PC-3 (cell line): ENCODE data around the gene EPB41L5. TPM values are rescaled to one million over a fixed set of nuclear protein-coding genes. Genes with fewer than 3 reads are reported as not detected.

Source experiments
- ATAC-seq: fragments of 200-7000 bp; cut with Tn5 transposase; 2 replicates; pipeline ENCODE4 v1.9.1; 2020; ENCODE audit warnings: mild to moderate bottlenecking, moderate library complexity
- Bru-seq: library from RNA; stranded (reverse); fragments of 400-500 nt; gene quantifications from one replicate; lab custom pipeline; 2021; lab: Mats Ljungman, UMichigan
- BruChase-seq, 2 experiments: library from RNA; stranded (reverse); fragments of 400-500 nt; gene quantifications; one replicate each; lab custom pipeline; 2021; lab: Mats Ljungman, UMichigan
- BruUV-seq: library from RNA; stranded (reverse); fragments of 400-500 nt; replicated peaks from 2 replicates; lab custom pipeline; 2021; lab: Mats Ljungman, UMichigan
- CTCF ChIA-PET: fragments of 300-600 bp; sonication (Branson Sonifier 250); formaldehyde crosslinking; loops from one replicate; lab custom pipeline; 2022; ENCODE audit warnings: antibody characterized with exemption; lab: Charles Lee
- POLR2A ChIA-PET: fragments of 300-600 bp; sonication (Branson Sonifier 250); formaldehyde crosslinking; loops from one replicate; lab custom pipeline; 2022; ENCODE audit warnings: antibody characterized with exemption; ENCODE audit not compliant: unreplicated experiment; lab: Charles Lee
- DNase-seq: peaks from one replicate; pipeline ENCODE4 v3.0.0-alpha.2; 2015
- H2AFZ ChIP-seq: fragments of 300-600 bp; sonication (generic); 2 replicates; pipeline ENCODE4 v1.6.0; 2016; ENCODE audit warnings: antibody characterized with exemption, low read length
- H3F3A ChIP-seq: fragments of 300-600 bp; sonication (generic); one replicate; pipeline ENCODE4 v1.6.0; 2017; ENCODE audit warnings: antibody characterized with exemption, low read length, control low read depth, mild to moderate bottlenecking; ENCODE audit not compliant: unreplicated experiment
- H3K27ac ChIP-seq: fragments of 300-600 bp; sonication (generic); 2 replicates; pipeline ENCODE4 v1.5.1; 2016; ENCODE audit warnings: mild to moderate bottlenecking, low read length
- H3K27me3 ChIP-seq: fragments of 300-600 bp; sonication (generic); 2 replicates; pipeline ENCODE4 v1.6.1; 2016; ENCODE audit warnings: low read length, mixed read lengths
- H3K36me3 ChIP-seq: fragments of 300-600 bp; sonication (generic); 2 replicates; pipeline ENCODE4 v1.6.1; 2016; ENCODE audit warnings: low read depth, mixed run types, low read length, mixed read lengths
- H3K4me1 ChIP-seq: fragments of 300-600 bp; sonication (generic); 2 replicates; pipeline ENCODE4 v1.5.1; 2016; ENCODE audit warnings: low read length; ENCODE audit not compliant: insufficient read depth
- H3K4me2 ChIP-seq: fragments of 300-600 bp; sonication (generic); 2 replicates; pipeline ENCODE4 v1.6.0; 2016; ENCODE audit warnings: low read length
- H3K4me3 ChIP-seq: fragments of 300-600 bp; sonication (generic); 2 replicates; pipeline ENCODE4 v1.5.1; 2016; ENCODE audit warnings: mild to moderate bottlenecking, low read length, mixed read lengths
- H3K79me2 ChIP-seq: fragments of 300-600 bp; sonication (generic); 2 replicates; pipeline ENCODE4 v1.6.1; 2017; ENCODE audit warnings: low read length, mixed read lengths
- H3K9ac ChIP-seq: fragments of 300-600 bp; sonication (generic); 2 replicates; pipeline ENCODE4 v1.6.0; 2016; ENCODE audit warnings: mild to moderate bottlenecking, low read length
- H3K9me2 ChIP-seq: fragments of 300-600 bp; sonication (generic); replicated peaks from 2 replicates; pipeline ENCODE4 v1.6.1; 2016; ENCODE audit warnings: mixed run types, low read length, mixed read lengths
- H3K9me3 ChIP-seq: fragments of 300-600 bp; sonication (generic); 2 replicates; pipeline ENCODE4 v1.6.1; 2016; ENCODE audit warnings: low read length, mixed read lengths
- H4K20me1 ChIP-seq: fragments of 300-600 bp; sonication (generic); 2 replicates; pipeline ENCODE4 v1.6.1; 2016; ENCODE audit warnings: low read length, mixed read lengths
- CTCF ChIP-seq: fragments of 300-600 bp; sonication (generic); conservative IDR thresholded peaks from 2 replicates; pipeline ENCODE4 v1.5.1; 2017; ENCODE audit warnings: antibody characterized with exemption, low read depth, mild to moderate bottlenecking, low read length
- EZH2 ChIP-seq: fragments of 300-600 bp; sonication (generic); IDR thresholded peaks from one replicate; pipeline ENCODE4 v1.6.1; 2017; ENCODE audit warnings: antibody characterized with exemption, mild to moderate bottlenecking, low read length; ENCODE audit not compliant: unreplicated experiment
- EZH2phosphoT487 ChIP-seq: fragments of 300-600 bp; sonication (generic); IDR thresholded peaks from 2 replicates; pipeline ENCODE4 v1.6.1; 2018; ENCODE audit warnings: mild to moderate bottlenecking, antibody characterized with exemption, low read length, borderline replicate concordance
- intact Hi-C: fragments of 100-400 bp; cut with micrococcal nuclease; formaldehyde crosslinking; loops from 2 replicates; pipeline ENCODE4 v1.9.0; 2023
- long read RNA-seq: library from polyadenylated mRNA; unstranded; transcript quantifications from one replicate; pipeline ENCODE4 v2.0.0, GENCODE V29; 2021; ENCODE audit not compliant: unreplicated experiment
- total RNA-seq: library from RNA; depleted of rRNA; stranded (reverse); fragments of >200 nt; gene quantifications from 2 replicates; pipeline ENCODE4 v1.2.3, GENCODE V29; 2014; rRNA removed

The EPB41L5 gene
- total RNA-seq (11.7 and 14.0 TPM in 2 replicates), Bru-seq, nascent RNA (percentile 60 among the genes with signal in this experiment), BruChase-seq, experiment 1, labeled RNA remaining after a 6-hour chase (percentile 63 among the genes with signal in this experiment), BruChase-seq, experiment 2, labeled RNA remaining after a 2-hour chase (percentile 69 among the genes with signal in this experiment)
- long read RNA-seq, full-length matches to known transcripts = 24 of 36 reads
- long read RNA-seq, partial matches to known transcripts = 4 of 36 reads
- long read RNA-seq, other reads (novel, unspliced or antisense) = 8 of 36 reads

DNA sequence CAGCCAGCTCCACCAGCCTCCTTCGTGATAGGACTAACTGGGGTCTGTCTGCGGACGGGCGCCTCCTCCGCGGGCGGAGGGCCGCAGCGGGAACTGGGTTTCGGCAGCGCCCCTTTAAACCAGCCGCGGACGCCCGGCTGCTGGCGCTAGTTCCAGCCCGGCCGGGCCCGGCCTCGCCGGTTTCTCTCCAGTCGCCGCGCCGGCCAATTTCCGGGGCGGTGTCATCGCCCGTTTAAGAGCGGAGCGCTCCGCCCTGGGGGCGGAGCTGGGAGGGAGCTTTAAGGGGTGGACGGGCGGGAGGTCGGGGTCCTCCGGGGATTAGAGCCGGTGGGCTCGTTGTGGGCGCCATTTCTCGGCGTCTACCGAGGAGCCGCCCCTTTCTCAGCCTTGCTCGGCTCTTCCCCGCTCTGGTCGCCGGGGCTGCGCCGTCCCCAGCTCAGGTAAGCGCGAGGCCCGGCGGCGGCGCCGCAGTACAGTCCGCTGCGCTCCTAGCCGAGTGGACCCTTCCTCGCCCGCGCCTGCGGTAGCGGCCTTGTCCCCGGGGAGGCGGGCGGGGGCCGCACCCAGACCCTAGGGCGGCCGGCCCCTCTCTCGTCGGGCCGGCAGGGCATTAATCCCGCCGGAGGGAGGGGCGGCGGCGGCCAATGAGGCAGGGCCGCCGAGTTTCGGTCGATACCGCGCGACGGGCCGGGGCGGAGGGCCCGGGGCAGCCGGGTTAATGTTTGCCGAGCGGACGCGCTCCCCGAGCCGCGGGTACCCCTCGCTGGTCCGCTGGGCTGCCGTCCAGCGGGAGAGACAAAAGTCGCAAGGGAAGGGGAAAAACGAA, at the start of gene EPB41L5:
Gene EPB41L5, plus strand, starts transcription at position 307 of the 826 bp plus-strand sequence. CDS start 6,008 bp downstream, outside the sequence.
- Histone ChIP-seq H3K36me3 (no peaks in the 10 kb centered on the region), H3K9me3 (no peaks in the 10 kb centered on the region), H3K9me2 (no peaks in the 10 kb centered on the region), H3K9ac (peak within 1 kb of the TSS; percentile 83), H3K27ac (peak within 1 kb of the TSS; percentile 48), H4K20me1 (no peaks in the 10 kb centered on the region), H3K4me2 (peak within 1 kb of the TSS; percentile 89), H3K4me1 (peaks cover 17% of the 10 kb centered on the region), H2AFZ (peak within 1 kb of the TSS; percentile 87), H3K27me3 (no peaks in the 10 kb centered on the region), H3K4me3 (peak within 1 kb of the TSS; percentile 80), H3F3A (no peaks in the 10 kb centered on the region), H3K79me2 (peaks cover 30% of the 10 kb centered on the region)
- ChIA-PET CTCF (interaction anchor here (1.0 kb wide), 2 partner anchors 210 to 310 kb away, joined by 4 to 5 read pairs; partner anchors contain the start of gene TMEM185B), POLR2A (interaction anchor here (0.5 to 0.6 kb wide), 2 partner anchors 38 to 139 kb away, joined by 3 read pairs; no protein-coding TSS in a partner anchor)
- ATAC-seq (peak; percentile 91), DNase-seq (peak; percentile 96)
- no peak for TF ChIP-seq EZH2
- 0 out of 2 replicates have a peak, but pooled peaks have one; percentile 8 for TF ChIP-seq CTCF
- intact Hi-C loops = loop anchor here (1.0 to 10.0 kb wide), 6 partner anchors 52 to 308 kb away; no protein-coding TSS in a partner anchor
- no TSS peak for BruUV-seq

DNA sequence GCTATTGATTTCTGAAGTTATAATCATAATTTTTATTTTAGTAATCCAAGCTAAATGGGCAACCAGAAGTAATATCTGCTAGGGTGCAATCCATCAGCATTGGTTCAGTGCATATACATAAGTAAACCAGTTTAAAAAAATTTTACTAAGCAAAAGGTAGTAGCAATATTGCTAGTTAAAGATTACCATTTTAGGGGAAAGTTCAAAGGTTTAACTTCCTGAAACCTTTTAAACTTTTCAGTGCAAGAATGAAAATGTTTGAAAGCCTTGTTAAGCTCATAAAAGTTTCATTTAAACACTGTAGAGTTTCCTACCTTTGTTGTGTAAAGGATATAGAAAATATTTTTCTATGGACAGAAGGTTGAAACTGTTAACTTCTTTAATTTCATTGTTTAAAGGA, 31.0 kb upstream of the EPB41L5 start:
- Histone ChIP-seq H3K79me2 (no peaks in the 10 kb centered on the region), H4K20me1 (no peaks in the 10 kb centered on the region), H3K27ac (no peak overlapping the region), H3K9me2 (no peaks in the 10 kb centered on the region), H3K9ac (no peak overlapping the region), H2AFZ (no peak overlapping the region), H3K4me1 (no peaks in the 10 kb centered on the region), H3K9me3 (no peaks in the 10 kb centered on the region), H3K27me3 (no peaks in the 10 kb centered on the region), H3K36me3 (no peaks in the 10 kb centered on the region; the same call in 1 of the 2 replicates), H3K4me3 (no peak overlapping the region), H3K4me2 (no peak overlapping the region), H3F3A (no peaks in the 10 kb centered on the region)
- ChIA-PET CTCF (no interaction called here), POLR2A (no interaction called here)
- intact Hi-C loops = no loop called here
- no peak for ATAC-seq
- BruUV-seq = no TSS peak
- TF ChIP-seq EZH2phosphoT487 (no peak), CTCF (no peak), EZH2 (no peak)
- DNase-seq = no peak
